NCI-H1436 treated with DMSO at 0.1 percent for 48 hours (cell line): ENCODE data around the gene FNBP1.

ENCODE experiments used
- DNase-seq: peaks from one replicate; lab custom pipeline; 2025; lab: John Stamatoyannopoulos, UW

The FNBP1 gene

DNA sequence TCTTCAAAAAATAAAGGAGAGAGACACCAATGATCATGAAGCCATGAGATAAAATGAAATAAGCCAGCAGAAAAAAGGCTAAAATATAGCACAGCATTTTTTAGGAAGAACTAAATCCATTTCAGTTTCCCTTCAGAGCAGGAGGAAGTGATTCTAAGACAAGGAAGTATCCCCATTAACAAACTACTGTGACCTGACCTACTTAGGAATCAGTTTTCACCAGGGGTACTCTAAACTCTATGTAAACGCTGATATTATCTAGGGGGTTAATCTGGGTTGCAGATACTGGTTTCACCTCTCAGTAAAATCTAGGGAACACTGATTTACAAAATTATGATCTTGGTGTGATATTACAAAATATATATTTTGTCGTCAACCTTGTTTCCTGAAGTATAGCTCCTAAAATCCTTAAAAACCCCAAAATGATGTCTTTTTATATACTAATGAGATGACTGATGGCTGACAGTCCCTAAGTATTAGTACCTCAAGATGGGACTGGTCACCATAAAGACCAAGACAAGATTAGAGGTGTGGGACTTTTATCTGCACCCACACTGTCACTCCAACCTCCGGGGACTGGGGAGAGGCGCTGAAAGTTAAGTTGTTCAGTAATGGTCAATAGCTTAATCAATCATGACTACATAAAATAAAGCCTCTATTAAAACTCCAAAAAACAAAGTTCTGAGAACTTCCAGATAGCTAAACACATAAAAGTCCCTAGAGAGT, 2.9 kb upstream of the FNBP1 start:
- DNase-seq = no peak

DNA sequence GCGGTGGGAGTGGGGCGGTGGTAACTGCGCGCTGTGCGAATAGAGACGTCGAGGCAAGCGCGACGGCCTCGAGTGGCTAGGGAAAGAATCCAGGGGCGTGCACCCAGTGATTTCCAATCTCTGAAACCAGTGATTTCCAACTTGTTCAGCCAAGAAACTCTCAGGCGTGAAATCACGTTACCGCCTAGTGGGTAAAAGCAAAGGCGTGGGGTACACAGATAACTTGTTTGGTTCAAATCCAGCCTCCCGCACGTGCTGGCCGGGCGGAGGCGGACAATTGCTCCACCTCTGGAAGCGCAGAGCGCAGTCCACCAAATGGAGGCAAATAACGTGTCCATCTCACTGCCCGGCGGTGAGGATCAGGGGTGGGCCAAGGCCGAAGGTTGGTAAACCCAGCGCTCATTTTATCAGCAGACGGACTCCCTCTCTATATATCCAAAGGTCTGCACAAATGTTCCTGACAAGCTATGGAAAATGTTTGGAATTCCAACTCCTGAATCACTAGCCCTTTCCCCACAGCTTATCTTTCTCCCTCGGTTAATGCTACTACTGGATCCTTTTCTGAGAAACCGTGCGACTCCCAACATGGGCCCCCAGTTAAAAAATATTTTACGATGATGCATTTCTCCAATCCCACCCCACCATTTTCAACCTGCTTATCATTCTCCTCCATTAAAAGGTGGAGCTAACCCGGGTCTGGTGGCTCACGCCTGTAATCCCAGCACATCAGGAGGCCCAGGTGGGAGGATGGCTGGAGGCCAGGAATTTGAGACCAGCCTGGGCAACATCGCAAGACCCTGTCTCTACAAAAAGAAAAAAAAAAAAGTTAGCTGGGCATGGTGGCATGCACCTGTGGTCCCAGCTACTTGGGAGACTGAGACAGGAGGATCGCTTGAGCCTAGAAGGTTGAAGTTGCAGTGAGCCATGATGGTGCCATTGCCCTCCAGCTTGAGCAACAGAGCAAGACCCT, 950 bp upstream of the FNBP1 start:
- DNase-seq = no peak

DNA sequence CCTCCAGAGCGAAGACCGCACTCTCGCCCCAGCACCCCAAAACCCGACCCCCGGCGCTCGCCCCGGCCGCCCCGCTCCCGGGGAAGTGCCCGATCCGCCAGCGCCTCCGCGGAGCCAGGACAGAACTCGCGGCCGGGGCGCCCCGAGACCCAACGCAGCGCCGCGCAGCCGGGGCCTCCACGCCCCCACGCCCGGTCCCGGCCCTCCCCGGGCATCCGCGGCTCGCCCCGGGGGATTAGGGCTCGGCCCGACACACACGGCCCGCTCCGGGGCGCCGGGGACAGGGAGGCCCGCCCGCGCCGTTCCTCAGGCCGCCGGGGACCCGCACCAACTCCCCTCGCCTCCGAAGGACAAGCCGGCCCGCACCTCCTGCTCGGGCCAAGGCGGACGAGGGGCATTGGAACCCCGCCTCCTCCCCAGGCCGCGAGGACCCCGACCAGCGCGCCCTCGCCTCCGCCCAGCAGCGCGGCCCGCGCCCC, 544 bp downstream of the FNBP1 start:
- DNase-seq = no peak

DNA sequence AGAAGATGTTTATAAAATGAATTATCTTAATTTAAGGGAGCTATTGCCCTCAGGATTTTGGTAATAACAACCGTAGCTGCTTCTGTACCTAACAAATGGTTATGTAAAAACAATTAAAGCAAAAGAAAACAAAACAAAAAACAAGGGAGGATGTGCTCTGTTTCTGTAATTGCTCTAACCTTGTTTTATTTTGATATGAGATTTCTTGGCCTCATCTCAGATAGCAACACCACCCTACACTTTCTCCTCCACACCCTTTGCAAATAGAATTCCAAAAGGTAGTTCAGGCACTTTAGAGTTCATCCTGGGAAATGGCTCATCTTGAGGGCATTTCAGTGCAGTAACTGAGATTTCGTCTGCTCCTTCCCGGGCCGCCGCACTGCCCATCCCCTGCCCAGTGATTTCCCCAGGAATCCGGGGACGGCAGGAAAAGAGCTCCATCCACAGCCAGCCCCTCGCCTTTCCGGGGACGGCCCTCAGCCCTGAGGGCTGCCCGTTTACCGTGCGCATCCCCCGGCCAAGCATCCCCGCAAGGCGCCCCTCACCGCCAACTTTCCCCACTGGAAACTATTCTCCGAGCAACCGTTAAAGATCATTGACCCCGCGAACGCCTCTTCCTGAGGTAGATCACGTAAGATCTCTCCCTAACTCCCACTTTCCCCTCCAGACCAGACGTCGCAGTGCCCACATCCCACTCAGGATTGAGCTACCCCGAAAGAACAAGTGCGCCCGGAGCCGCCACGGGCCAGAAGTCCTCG, 1.2 kb downstream of the FNBP1 start:
- DNase-seq = no peak

DNA sequence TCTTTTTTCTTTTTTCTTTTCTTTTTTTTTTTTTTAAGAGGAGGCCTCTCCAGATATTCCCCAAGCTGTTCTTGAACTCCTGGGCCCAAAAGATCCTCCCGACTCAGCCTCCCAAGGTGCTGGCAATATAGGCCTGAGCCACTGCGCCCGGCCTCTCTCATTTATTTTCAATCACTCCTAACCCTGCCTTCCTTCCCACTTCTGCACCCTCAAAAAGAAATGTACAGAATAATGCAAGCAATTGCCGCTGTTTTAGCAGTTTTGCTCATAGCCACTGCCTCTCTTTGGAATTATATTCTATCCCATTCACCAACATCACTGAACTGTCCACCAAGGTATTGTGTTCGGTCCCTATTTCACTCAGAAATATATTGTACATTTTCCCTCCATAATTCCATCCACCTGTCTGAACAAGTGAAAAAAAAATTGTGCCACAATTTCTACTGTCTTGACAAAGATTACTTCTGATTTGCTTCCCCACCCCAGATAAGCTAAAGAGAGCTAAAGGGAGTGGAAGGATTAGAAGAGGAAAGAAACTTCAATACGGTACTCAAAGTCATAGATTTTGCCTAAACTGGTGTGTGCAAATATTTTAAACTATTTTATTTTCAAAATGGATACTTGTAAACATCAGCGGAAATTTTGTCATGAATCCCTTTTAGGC, 1.9 kb downstream of the FNBP1 start:
- no peak for DNase-seq

DNA sequence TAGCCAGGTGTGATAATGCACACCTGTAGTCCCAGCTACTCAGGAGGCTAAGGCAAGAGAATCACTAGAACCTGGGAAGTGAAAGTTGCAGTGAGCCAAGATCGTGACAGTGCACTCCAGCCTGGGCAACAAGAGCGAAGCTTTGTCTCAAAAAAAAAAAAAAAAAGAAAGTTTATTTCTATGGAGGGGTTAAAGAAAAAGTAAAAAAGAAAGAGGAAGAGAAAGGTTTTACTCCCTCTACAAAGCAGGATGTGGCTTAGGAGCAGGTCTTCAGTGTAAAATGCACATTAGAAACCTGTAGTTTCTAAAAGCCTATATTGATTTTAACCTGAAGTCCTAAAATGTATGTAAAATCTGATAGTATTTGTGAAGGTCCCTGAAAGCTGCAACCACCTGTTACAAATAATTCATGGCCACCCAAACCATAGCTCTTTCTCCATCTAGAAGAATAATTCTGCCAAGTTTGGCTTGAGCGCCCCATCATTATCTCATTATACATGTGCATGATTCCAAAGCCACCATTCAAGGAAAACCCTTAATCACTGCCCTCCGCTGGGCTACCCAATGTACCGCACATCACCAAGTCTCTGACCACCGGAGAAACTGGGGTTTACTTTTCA, 3.4 kb downstream of the FNBP1 start:
- no peak for DNase-seq

DNA sequence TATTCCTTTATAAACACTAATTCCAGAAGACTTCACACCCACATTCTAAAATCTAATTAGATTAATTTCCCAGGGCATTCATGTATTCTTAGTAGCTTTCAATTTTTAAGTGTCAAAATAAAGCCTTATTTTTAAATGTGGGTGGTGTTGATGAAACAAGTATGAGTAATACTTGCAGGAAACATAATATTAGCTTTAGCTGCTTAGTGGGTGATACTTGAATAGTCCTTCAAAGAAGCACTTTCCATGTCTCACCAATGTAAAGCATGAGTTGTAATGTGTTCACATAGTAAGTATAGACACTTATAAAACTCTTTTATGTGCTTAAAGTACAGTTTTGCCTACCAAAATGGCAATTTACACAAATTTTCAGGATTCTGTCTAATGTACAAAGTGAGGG, 6.9 kb downstream of the FNBP1 start:
- DNase-seq = no peak

DNA sequence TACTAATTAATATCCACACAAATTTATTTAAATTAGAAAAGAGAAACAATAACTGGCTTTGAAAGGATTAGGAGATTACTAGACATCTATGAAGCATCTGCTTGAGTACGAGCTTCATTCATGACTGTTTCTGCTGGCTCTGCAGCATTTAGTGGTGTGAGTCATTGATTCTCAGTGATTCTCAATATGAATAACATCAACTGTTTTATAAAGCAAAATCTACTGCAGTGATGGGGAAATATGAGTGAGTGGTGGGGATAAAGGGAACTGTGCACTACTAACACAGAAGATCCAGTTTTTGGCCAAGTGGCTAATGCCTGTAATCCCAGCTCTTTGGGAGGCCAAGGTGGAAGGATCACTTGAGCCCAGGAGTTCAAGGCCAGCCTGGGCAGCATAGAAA, 8.4 kb downstream of the FNBP1 start:
- DNase-seq = no peak

DNA sequence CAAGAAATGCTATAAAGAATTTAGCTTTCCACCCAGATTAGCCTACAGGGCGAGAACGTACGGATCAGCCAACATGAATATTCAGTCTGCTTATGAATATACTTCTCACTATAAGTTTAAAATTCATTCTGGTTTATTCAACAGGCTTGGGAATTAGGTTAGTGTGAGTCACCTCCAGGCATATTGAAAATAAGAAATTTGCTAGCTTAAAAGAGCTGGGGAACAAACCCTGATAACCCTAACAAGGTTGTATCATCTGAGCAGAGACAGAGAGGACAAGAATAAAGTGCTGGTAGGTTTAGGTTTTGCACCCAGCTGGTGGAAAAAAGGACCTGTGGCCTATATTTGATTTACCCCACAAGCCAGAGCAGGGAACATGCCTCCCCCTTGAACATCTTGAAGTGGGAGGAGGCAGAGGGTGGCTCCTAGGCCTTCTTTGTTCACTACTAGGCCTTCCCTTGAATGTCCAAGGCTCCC, 12.3 kb downstream of the FNBP1 start:
- no peak for DNase-seq

DNA sequence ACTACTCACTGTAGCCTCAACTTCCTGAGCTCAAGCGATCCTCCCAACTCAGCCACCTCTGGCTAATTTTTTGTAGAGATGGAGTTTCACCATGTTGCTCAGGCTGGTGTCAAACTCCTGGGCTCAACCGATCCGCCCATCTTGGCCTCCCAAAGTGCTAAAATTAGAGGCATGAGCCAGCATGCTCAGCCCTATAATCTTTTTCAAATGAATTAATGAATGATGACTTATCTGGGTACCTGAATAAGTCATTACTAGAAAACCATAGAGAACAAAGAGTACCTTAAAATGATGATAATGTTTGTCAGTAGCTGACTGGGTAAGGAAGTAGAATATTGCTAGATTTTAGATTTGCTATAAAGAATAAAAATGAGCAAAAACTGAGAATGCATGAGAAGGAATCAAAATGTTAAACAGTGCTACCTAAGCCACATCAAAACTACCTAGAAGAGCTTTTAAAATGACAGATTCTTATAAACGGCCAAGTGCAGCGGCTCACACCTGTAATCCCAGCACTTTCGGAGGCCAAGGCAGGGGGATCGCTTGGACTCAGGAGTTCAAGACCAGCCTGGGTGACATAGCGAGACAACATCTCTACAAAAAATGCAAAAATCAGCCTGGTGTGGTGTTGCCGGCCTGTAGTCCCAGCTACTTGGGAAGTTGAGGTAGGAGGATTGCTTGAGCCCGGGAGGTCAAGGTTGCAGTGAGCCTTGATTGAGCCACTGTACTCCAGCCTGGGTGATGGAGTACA, 13.6 kb downstream of the FNBP1 start:
- no peak for DNase-seq

DNA sequence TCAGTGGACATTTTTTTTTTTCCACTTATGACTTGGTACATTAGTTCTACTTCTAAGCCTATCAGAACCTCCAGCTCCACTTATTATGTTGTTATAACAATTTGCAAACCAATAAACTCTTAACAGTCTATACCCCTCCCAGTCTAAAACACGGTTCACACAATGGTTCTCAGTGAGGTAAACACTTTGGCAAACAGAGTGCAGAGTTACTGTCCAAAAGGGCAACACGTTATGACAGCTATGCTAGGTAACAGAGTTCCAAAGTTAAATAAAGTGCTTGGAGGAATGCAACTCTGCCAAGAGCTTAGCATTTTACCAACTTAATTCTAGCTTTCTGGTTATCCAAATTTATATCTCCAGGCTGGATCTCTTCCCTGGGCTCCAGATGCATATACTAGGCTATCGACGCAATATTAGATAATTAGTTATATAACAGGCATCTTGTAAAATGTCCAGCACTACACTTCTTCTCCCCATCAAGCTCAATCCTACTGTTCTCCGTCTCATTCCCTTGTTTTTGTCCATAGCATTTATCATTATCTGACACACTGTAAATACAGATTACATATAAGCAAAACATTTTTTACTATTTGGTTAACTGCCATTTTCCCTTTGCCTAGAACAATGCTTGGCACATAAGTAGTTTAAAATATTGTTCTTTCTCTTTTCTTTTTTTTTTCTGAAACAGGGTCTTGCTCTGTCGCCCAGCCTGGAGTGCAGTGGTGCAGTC, 14.3 kb downstream of the FNBP1 start:
- no peak for DNase-seq

DNA sequence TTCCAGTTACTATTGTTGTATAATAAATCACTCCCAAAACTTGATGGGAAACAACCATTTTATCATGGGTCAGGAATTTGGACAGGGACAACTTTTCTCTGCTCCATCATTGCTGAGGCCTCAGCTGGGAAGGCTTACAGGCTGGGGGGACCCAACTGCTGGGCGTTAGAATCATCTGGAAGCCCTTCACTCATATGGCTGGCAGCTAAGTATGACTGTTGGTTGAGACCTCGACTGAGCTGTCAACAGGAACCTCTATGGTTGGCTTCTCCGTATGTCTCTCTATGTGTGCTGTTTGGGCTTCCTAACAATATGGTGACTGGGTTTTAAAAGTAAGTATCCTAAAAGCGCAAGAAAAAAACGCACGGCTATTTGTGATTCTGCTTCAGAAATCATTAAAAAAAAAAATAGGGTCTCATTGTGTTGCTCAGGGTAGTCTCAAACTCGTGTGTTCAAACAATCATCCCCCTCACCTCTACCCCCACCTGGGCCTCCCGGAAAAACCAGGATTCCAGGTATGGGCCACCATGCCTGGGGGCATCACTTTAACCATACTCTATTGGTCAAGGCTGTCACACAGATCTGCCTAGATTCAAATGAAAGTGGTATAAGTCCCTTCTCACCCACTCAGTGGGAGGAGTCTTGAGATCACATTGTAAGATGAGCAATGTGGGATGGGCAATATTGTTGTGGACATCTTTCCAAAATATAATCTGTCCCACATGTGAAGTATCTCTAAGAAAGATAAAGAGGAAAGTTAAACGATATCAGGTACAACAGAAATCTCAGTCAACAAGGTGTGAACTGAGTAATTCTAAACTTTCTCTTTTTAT, 15.2 kb downstream of the FNBP1 start:
- DNase-seq = no peak

DNA sequence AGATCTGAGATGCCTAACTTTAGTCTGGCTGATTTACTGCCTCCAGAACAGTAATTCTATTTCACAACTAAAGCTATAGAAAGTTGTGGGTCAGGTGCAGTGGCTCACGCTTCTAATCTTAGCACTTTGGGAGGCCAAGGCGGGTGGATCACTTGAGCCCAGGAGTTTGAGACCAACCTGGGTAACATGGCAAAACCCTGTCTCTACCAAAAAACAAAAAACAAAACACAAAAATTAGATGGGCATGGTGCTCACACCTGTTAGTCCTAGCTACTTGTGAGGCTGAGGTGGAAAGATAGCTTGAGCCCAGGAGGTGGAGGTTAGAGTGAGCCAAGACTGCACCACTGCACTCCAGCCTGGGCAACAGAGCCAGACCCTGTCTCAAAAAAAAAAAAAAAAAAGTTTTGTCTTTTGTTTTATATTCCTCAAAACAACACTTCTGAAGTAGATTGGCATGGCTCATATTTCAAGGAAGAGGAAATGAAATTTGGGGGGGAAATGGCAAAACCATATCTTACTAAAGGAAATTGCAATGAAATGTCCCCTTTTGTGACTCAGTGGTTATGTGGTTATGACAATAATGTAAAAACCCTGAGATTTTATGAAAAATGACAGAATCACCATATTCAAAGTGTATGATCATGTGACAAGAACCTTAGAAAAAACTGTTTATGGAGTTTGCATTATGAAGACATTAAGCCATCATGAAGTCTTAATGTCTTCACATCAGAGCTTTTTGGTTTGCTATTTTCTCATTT, 16.2 kb downstream of the FNBP1 start:
- DNase-seq = no peak

DNA sequence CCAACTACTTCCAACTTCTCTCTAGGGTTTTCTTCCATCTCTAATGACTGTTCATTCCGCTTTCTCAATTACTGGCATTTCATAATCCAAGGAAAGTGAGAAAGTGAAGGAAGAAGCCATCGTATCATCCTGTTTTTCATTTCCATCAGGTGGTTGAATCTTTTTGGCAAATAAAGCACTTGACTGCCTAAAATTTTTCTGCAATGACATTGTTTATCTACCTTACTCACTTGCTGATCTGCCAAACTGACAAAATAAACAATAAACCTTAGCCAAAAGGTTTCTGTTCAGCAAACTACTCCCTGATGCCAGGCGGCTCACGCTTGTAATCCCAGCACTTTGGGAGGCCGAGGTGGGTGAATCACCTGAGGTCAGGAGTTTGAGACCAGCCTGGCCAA, 18.4 kb downstream of the FNBP1 start:
- DNase-seq = no peak

DNA sequence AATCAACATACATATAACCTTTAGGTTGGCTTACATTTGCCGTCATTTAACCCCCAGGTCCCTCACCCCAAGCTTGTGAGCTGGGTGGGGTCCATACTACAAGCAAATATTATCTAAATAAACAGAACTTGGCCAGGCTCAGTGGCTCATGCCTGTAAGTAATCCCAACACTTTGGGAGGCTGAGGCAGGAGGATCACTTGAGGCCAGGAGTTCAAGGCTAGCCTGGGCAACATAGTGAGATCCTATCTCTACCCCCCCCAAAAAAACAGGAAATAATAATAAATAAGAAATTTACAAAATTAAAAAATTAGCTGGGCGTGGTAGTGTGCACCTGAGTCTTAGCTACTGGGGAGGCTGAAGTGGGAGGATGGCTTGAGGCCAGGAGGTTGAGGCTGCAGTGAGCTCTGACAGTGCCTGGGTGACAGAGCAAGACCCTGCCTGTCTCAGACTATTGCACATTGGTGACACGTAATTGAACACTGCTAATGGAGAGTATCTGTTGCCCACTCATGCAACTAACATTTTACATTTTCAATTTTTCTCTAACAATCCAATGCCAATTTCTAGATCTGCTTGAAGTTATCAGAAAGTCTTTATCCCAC, 18.9 kb downstream of the FNBP1 start:
- DNase-seq = no peak

DNA sequence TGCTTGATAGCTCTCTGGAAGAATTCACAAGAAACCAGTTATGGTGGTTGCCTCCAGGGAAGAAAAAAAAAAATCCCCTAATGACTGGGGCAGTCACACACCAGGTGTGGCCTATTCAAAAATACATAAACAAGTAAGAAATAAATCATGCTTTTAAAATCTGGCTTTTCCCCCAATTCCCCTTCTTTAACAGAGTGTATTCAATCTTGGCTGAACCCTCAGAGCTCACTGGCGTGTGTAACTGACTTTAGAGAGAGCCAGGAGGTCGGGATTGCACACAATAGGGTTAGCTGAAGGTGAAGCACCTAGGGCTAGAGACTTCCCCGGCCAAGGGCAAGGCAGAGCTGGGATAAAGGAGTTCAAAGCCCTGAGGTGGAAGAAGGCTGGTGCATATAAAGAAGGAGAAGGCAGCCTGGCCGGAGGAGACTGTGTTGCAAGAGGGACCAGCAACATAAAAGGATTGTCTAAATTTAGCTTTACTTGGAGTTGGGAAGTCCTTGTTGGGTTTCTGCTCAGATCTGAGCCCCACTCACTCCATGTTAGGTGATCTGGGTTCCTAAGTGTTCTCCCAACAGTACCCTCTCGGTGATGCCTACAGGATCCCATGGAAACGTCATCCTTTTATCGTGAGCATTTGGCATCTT, 19.7 kb downstream of the FNBP1 start:
- no peak for DNase-seq

DNA sequence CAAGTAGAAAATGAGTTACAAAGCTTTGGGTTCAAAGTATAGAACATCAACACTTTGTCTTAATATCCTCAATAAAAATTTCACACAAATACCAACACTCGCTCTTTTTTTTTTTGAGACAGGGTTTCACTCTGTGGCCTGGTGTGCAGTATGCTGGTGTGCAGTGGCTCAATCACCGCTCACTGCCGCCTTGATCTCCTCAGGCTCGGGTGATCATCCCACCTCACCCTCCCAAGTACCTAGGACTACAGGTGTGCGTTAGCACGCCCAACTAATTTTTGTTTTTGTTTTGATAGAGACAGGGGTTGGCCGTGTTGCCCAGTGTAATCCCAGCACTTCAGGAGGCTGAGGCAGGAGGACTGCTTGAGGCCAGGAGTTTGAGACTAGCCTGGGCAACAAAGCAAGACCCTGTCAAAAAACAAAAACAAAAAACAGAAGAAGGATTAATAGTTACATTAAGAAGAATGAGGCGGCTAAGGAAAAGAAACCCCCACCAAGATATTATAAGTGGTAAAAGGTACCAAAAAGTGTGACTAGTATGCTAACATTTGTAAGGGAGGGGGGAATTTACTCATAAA, 20.3 kb downstream of the FNBP1 start:
- no peak for DNase-seq
